K562 (cell line): ENCODE data around the gene DYNC1I1. TPM values are rescaled to one million over a fixed set of nuclear protein-coding genes. Genes with fewer than 3 reads are reported as not detected.

Source experiments
- ATAC-seq: fragments of 200-7000 bp; cut with Tn5 transposase; 3 replicates; pipeline ENCODE4 v1.9.1; 2020; ENCODE audit warnings: moderate library complexity
- BruUV-seq: library from RNA; stranded (reverse); fragments of 400-500 nt; replicated peaks from 2 replicates; lab custom pipeline; 2021; lab: Mats Ljungman, UMichigan
- CTCF ChIA-PET: fragments of 300-600 bp; formaldehyde crosslinking; extraction: SDS; loops from one replicate; lab custom pipeline; 2021; ENCODE audit warnings: low intra/inter-chr PET ratio; lab: Yijun Ruan, JAX
- POLR2A ChIA-PET: fragments of 300-600, 350-650 bp; sonication (Branson Sonifier 250); formaldehyde crosslinking; extraction: SDS; loops from one replicate; lab custom pipeline; 2021; ENCODE audit warnings: antibody characterized with exemption, inconsistent platforms; lab: Yijun Ruan, JAX
- DNase-seq, 4 experiments: peaks; one replicate each; pipeline versions ENCODE4 v3.0.0 to v3.0.0-alpha.2; 2011 to 2018; ENCODE audit warnings: low spot score in 3 of 4, mixed read lengths in 3 of 4; ENCODE audit errors: extremely low read depth in 1 of 4
- FAIRE-seq: peaks from 2 replicates; lab custom pipeline; 2011; peaks lifted over from hg19 to GRCh38; lab: Jason Lieb, UNC
- H2AFZ ChIP-seq: 2 replicates; pipeline ENCODE4 v1.6.0; 2011; ENCODE audit warnings: low read depth, low read length, control low read depth, inconsistent platforms
- H3K27ac ChIP-seq: fragments of 200-600 bp; 3 replicates; pipeline ENCODE4 v1.8.0; 2011; ENCODE audit warnings: low read depth, mild to moderate bottlenecking, control low read depth, inconsistent platforms, low read length, moderate library complexity, mixed read lengths; ENCODE audit errors: extremely low read depth
- H3K27me3 ChIP-seq, 2 experiments: fragments of 300-600 bp in 1 of 2; 2 replicates in 1 of 2; 3 replicates in 1 of 2; pipeline versions ENCODE4 v1.6.0 to v1.8.0; 2011; ENCODE audit warnings: inconsistent platforms in 2 of 2, low read length in 2 of 2, mild to moderate bottlenecking in 1 of 2, mixed read lengths in 1 of 2, moderate library complexity in 1 of 2; ENCODE audit not compliant: control insufficient read depth in 2 of 2, insufficient read depth in 2 of 2
- H3K36me3 ChIP-seq: fragments of 300-600 bp; 3 replicates; pipeline ENCODE4 v1.8.0; 2011; ENCODE audit warnings: mild to moderate bottlenecking, low read length, inconsistent platforms; ENCODE audit not compliant: control insufficient read depth, insufficient read depth
- H3K4me1 ChIP-seq, 2 experiments: fragments of 200-600 bp in 1 of 2; replicated peaks in 1 of 2; 2 replicates in 1 of 2; 3 replicates in 1 of 2; pipeline versions ENCODE4 v1.5.1 to v1.8.0; 2011; ENCODE audit warnings: inconsistent platforms in 2 of 2, low read length in 2 of 2, mild to moderate bottlenecking in 1 of 2, mixed read lengths in 1 of 2, moderate library complexity in 1 of 2; ENCODE audit not compliant: control insufficient read depth in 2 of 2, insufficient read depth in 2 of 2
- H3K4me2 ChIP-seq: 2 replicates; pipeline ENCODE4 v1.6.1; 2011; ENCODE audit warnings: low read length, control low read depth, inconsistent platforms, mixed read lengths; ENCODE audit not compliant: insufficient read depth
- H3K4me3 ChIP-seq: fragments of 200-600 bp; sonication (generic), shearing (Covaris generic); 2 replicates; pipeline ENCODE4 v1.5.1; 2016; ENCODE audit warnings: control low read depth, inconsistent platforms
- H3K79me2 ChIP-seq: fragments of 200-600 bp; 3 replicates; pipeline ENCODE4 v1.8.0; 2011; ENCODE audit warnings: low read length, inconsistent platforms; ENCODE audit not compliant: control insufficient read depth, insufficient read depth
- H3K9ac ChIP-seq, 2 experiments: 2 replicates each; pipeline versions ENCODE4 v1.6.0 to v1.6.1; 2011; ENCODE audit warnings: low read depth in 2 of 2, low read length in 2 of 2, control low read depth in 1 of 2, inconsistent platforms in 1 of 2, mild to moderate bottlenecking in 1 of 2, mixed read lengths in 1 of 2; ENCODE audit not compliant: insufficient read depth in 1 of 2
- H3K9me1 ChIP-seq: one replicate; pipeline ENCODE4 v1.6.0; 2011; ENCODE audit warnings: inconsistent platforms, mild to moderate bottlenecking, low read length, moderate library complexity; ENCODE audit not compliant: control insufficient read depth, insufficient read depth
- H3K9me3 ChIP-seq: replicated peaks from 2 replicates; pipeline ENCODE4 v1.5.1; 2011; ENCODE audit warnings: low read depth, low read length, inconsistent platforms; ENCODE audit not compliant: control insufficient read depth, insufficient read depth
- H4K20me1 ChIP-seq: replicated peaks from 2 replicates; pipeline ENCODE4 v1.6.1; 2011; ENCODE audit warnings: low read length, inconsistent platforms, mixed read lengths; ENCODE audit not compliant: control insufficient read depth, insufficient read depth
- GTF2E2 ChIP-seq: fragments of 200-800 bp; sonication (Bioruptor generic); IDR thresholded peaks from 2 replicates; pipeline ENCODE4 v1.6.1; 2016; ENCODE audit warnings: missing genetic modification characterization, missing compliant biosample characterization
- HMGXB4 ChIP-seq: sonication (generic); formaldehyde crosslinking; IDR thresholded peaks from 2 replicates; pipeline ENCODE4 v1.8.1; 2023; ENCODE audit warnings: mild to moderate bottlenecking, missing genetic modification reagents
- ID3 ChIP-seq, 2 experiments: fragments of 250-450 bp in 1 of 2; fragments of 450-650 bp in 1 of 2; sonication (Bioruptor Pico) in 1 of 2; IDR thresholded peaks; 2 replicates each; pipeline versions ENCODE4 v1.6.1 to v1.8.0; 2016 to 2021; ENCODE audit warnings: mild to moderate bottlenecking in 2 of 2, moderate library complexity in 2 of 2, missing compliant biosample characterization in 1 of 2, missing genetic modification characterization in 1 of 2
- KDM4B ChIP-seq, 2 experiments: fragments of 450-650 bp in 1 of 2; sonication (generic) in 1 of 2; IDR thresholded peaks; 2 replicates each; pipeline ENCODE4 v1.6.1; 2016 to 2017; ENCODE audit warnings: borderline replicate concordance in 2 of 2, antibody characterized with exemption in 1 of 2, low read depth in 1 of 2, mild to moderate bottlenecking in 1 of 2
- MIER1 ChIP-seq: fragments of 450-650 bp; IDR thresholded peaks from 2 replicates; pipeline ENCODE4 v1.6.1; 2016; ENCODE audit warnings: antibody characterized with exemption, mild to moderate bottlenecking, low read depth
- PHF20 ChIP-seq: fragments of 450-650 bp; IDR thresholded peaks from 2 replicates; pipeline ENCODE4 v1.6.1; 2018; ENCODE audit not compliant: partially characterized antibody
- RBM17 ChIP-seq: fragments of 200-400 bp; formaldehyde crosslinking; IDR thresholded peaks from 2 replicates; pipeline ENCODE4 v1.6.1; 2017; ENCODE audit warnings: low read depth, mild to moderate bottlenecking, low read length, borderline replicate concordance
- RREB1 ChIP-seq: fragments of 250-450 bp; sonication (Bioruptor Pico); IDR thresholded peaks from 2 replicates; pipeline ENCODE4 v1.4.0; 2020
- SMARCC2 ChIP-seq: fragments of 450-650 bp; IDR thresholded peaks from 2 replicates; pipeline ENCODE4 v1.6.1; 2017; ENCODE audit warnings: antibody characterized with exemption, moderate library complexity, mild to moderate bottlenecking, low read depth
- XRCC4 ChIP-seq: IDR thresholded peaks from one replicate; pipeline ENCODE4 v1.6.1; 2011; ENCODE audit not compliant: insufficient read depth, insufficient read length; ENCODE audit errors: extremely low read depth
- ZFP30 ChIP-seq: fragments of 250-450 bp; sonication (Bioruptor Pico); IDR thresholded peaks from 2 replicates; pipeline ENCODE4 v1.8.0; 2022; ENCODE audit warnings: moderate library complexity, mild to moderate bottlenecking, inconsistent platforms, borderline replicate concordance
- ZNF583 ChIP-seq: fragments of 250-450 bp; sonication (Bioruptor Pico); IDR thresholded peaks from 2 replicates; pipeline ENCODE4 v1.4.0; 2020
- ZNF695 ChIP-seq: fragments of 450-650 bp; formaldehyde crosslinking; IDR thresholded peaks from 2 replicates; pipeline ENCODE4 v1.4.0; 2020; ENCODE audit warnings: mild to moderate bottlenecking, moderate library complexity
- WGBS: fragments of 100-300 bp; shearing (Covaris generic); methylation state at CpG from one replicate; pipeline ENCODE4 v1.1.6; 2016; ENCODE audit warnings: low coverage, mixed read lengths; ENCODE audit not compliant: insufficient coverage; ENCODE audit errors: missing lambda C conversion rate; 5-methylcytosine and 5-hydroxymethylcytosine counted together
- in situ Hi-C: fragments of 300-500 bp; cut with MboI; formaldehyde crosslinking; loops from 4 replicates; pipeline ENCODE4 v1.15.0; 2018; ENCODE audit warnings: inconsistent platforms, mixed read lengths
- intact Hi-C: fragments of 100-400 bp; cut with micrococcal nuclease; formaldehyde crosslinking; loops from 2 replicates; pipeline ENCODE4 v1.14.2; 2022
- polyA plus RNA-seq, 8 experiments: library from polyadenylated mRNA; depleted of rRNA in 4 of 8; stranded (reverse) in 5 of 8; unstranded in 3 of 8; fragments of >200 nt; fragmentation: Nextera tagmentation in 2 of 8; fragmentation: Illumina TruSeq in 1 of 8; extraction: Ambion mirVana in 2 of 8; extraction: Trizol in 1 of 8; gene quantifications; 2 replicates each; pipeline versions ENCODE4 v1.2.1 to v1.2.3, GENCODE V29; 2011 to 2014; ENCODE audit warnings: inconsistent platforms in 1 of 8, missing spikeins in 1 of 8
- total RNA-seq, 7 experiments: library from RNA; depleted of rRNA in 6 of 7; stranded (reverse); fragments of >200 nt in 6 of 7; fragmentation: Illumina TruSeq in 2 of 7; extraction: Trizol in 2 of 7; gene quantifications; 2 replicates each; pipeline versions ENCODE4 v1.2.1 to v1.2.3, GENCODE V29; 2011 to 2021; ENCODE audit warnings: low replicate concordance in 1 of 7

The DYNC1I1 gene
- total and polyA plus RNA-seq, 9 of the 15 experiments (the other 6 are each of a cell fraction or from before 2014, with no cell fraction given): 0.22 to 1.5 (median 0.44) TPM

- no peak for TF ChIP-seq KDM4B (IDR thresholded peaks at IDR 0.05; ENCODE audit: borderline replicate concordance in 2 of 2, low read depth in 1 of 2)
- TF ChIP-seq RREB1 (CRISPR knock-in tag): no peak
- no peak for TF ChIP-seq MIER1
- TF ChIP-seq XRCC4: no peak
- TF ChIP-seq PHF20: no peak
- TF ChIP-seq, all 486 proteins: peak for 0
These were observed 283.4 kb downstream of the DYNC1I1 start (continued) for GRCh38 chr7:96055717-96056116.

GRCh38 chr7:96059075-96059474 is 286.7 kb downstream of the DYNC1I1 start:
- no peaks in the 10 kb centered on the region for H3K9me3 ChIP-seq
- H3K4me3 ChIP-seq: no peak overlapping the region
- intact Hi-C loops (no loop called here), in situ Hi-C loops (no loop called here)
- no peak overlapping the region for H3K4me2 ChIP-seq
- FAIRE-seq: no peak
- no peaks in the 10 kb centered on the region for H3K36me3 ChIP-seq
- H3K9me1 ChIP-seq: no peaks in the 10 kb centered on the region
- ATAC-seq: no peak
- H3K27me3 ChIP-seq: peaks cover 5 to 13% of the 10 kb centered on the region in 2 experiments; a peak in 4 of 5 replicates
- ChIA-PET POLR2A (interaction anchor here (0.8 kb wide), 1 partner anchor 10 kb away, joined by 3 read pairs; no protein-coding TSS in a partner anchor), CTCF (no interaction called here)
- H3K27ac ChIP-seq: no peak overlapping the region
- no peaks in the 10 kb centered on the region for H3K79me2 ChIP-seq
- H4K20me1 ChIP-seq: no peaks in the 10 kb centered on the region
- no peak overlapping the region for H3K9ac ChIP-seq
- no peak for DNase-seq
- no peaks in the 10 kb centered on the region for H3K4me1 ChIP-seq
- no TSS peak for BruUV-seq
- no peak overlapping the region for H2AFZ ChIP-seq
- 0% methylated on average over 1 of the region's 1 CpG for WGBS
- TF ChIP-seq ZNF583 (CRISPR knock-in tag): no peak
- no peak for TF ChIP-seq HMGXB4 (CRISPR knock-in tag)
- TF ChIP-seq ZFP30: no peak
- TF ChIP-seq GTF2E2 (tag): no peak
- no peak for TF ChIP-seq SMARCC2
- no peak for TF ChIP-seq ID3 (CRISPR knock-in tag; IDR thresholded peaks at IDR 0.05)
- no peak for TF ChIP-seq ID3 (tag; IDR thresholded peaks at IDR 0.05)
- no peak for TF ChIP-seq ZNF695 (CRISPR knock-in tag)
- TF ChIP-seq RBM17: no peak
